Measurements from ENCODE around the gene COL6A1. TPM values are rescaled to one million over a fixed set of nuclear protein-coding genes. Genes with fewer than 3 reads are reported as not detected.

Gene COL6A1
- total RNA-seq, 2 experiments from 2014 or later: not detected

- intact Hi-C loops (cut with micrococcal nuclease; ENCODE audit: unreplicated experiment): no loop called here
- DNase-seq (ENCODE audit: low spot score): no peak
- no peaks in the 10 kb centered on the region for H3K36me3 ChIP-seq (ENCODE audit: insufficient read depth, low read length)
- H3K4me1 ChIP-seq (ENCODE audit: insufficient read depth, low read length, poor library complexity, severe bottlenecking): no peaks in the 10 kb centered on the region
- no peak for TF ChIP-seq EZH2phosphoT487 (IDR thresholded peaks at IDR 0.05; ENCODE audit: borderline replicate concordance, low read depth, low read length)
- no peak for TF ChIP-seq CTCF (conservative IDR thresholded peaks at IDR 0.05; ENCODE audit: low read length)
- no peak overlapping the region for H3K27ac ChIP-seq (ENCODE audit: low read depth, low read length, poor library complexity, severe bottlenecking)
- H3K9me2 ChIP-seq (ENCODE audit: insufficient read depth, low read length): no peaks in the 10 kb centered on the region
- H3K79me2 ChIP-seq (ENCODE audit: insufficient read depth, low read depth, low read length): no peaks in the 10 kb centered on the region
- BruUV-seq (replicated peaks): no TSS peak
- no peak overlapping the region for H2AFZ ChIP-seq (ENCODE audit: low read length)
- H3K4me3 ChIP-seq (ENCODE audit: low read depth, low read length, poor library complexity, severe bottlenecking): no peak overlapping the region
- no peaks in the 10 kb centered on the region for H3K9me3 ChIP-seq (ENCODE audit: low read length)
- CTCF ChIA-PET (ENCODE audit: unreplicated experiment): no interaction called here
- POLR2A ChIA-PET: no interaction called here
- no peaks in the 10 kb centered on the region for H4K20me1 ChIP-seq (ENCODE audit: insufficient read depth, low read length)
- no peak overlapping the region for H3K4me2 ChIP-seq (ENCODE audit: low read length)
These were observed 655 bp downstream of the COL6A1 start for GRCh38 chr21:45982092-45982757.

GRCh38 chr21:45982758-45983648 is 1.4 kb downstream of the COL6A1 start:
- Histone ChIP-seq H2AFZ (ENCODE audit: low read length) (no peak overlapping the region), H3K79me2 (ENCODE audit: insufficient read depth, low read depth, low read length) (no peaks in the 10 kb centered on the region), H3K27ac (ENCODE audit: low read depth, low read length, poor library complexity, severe bottlenecking) (no peak overlapping the region), H3K9me2 (ENCODE audit: insufficient read depth, low read length) (no peaks in the 10 kb centered on the region), H3K4me1 (ENCODE audit: insufficient read depth, low read length, poor library complexity, severe bottlenecking) (no peaks in the 10 kb centered on the region), H3K4me3 (ENCODE audit: low read depth, low read length, poor library complexity, severe bottlenecking) (no peak overlapping the region), H4K20me1 (ENCODE audit: insufficient read depth, low read length) (no peaks in the 10 kb centered on the region), H3K9me3 (ENCODE audit: low read length) (no peaks in the 10 kb centered on the region), H3K4me2 (ENCODE audit: low read length) (no peak overlapping the region), H3K36me3 (ENCODE audit: insufficient read depth, low read length) (no peaks in the 10 kb centered on the region)
- TF ChIP-seq EZH2phosphoT487 (IDR thresholded peaks at IDR 0.05; ENCODE audit: borderline replicate concordance, low read depth, low read length) (no peak), CTCF (conservative IDR thresholded peaks at IDR 0.05; ENCODE audit: low read length) (no peak)
- no peak for DNase-seq (ENCODE audit: low spot score)
- CTCF ChIA-PET (ENCODE audit: unreplicated experiment): no interaction called here
- intact Hi-C loops (cut with micrococcal nuclease; ENCODE audit: unreplicated experiment): no loop called here
- BruUV-seq (replicated peaks): no TSS peak
- POLR2A ChIA-PET: no interaction called here

- no peaks in the 10 kb centered on the region for H3K79me2 ChIP-seq (ENCODE audit: insufficient read depth, low read depth, low read length)
- no peaks in the 10 kb centered on the region for H3K4me1 ChIP-seq (ENCODE audit: insufficient read depth, low read length, poor library complexity, severe bottlenecking)
- no peak for DNase-seq (ENCODE audit: low spot score)
- H3K36me3 ChIP-seq (ENCODE audit: insufficient read depth, low read length): no peaks in the 10 kb centered on the region
- TF ChIP-seq EZH2phosphoT487 (IDR thresholded peaks at IDR 0.05; ENCODE audit: borderline replicate concordance, low read depth, low read length): no peak
- no peak for TF ChIP-seq CTCF (conservative IDR thresholded peaks at IDR 0.05; ENCODE audit: low read length)
- CTCF ChIA-PET (ENCODE audit: unreplicated experiment): no interaction called here
- H4K20me1 ChIP-seq (ENCODE audit: insufficient read depth, low read length): no peaks in the 10 kb centered on the region
- no TSS peak for BruUV-seq (replicated peaks)
- H3K27ac ChIP-seq (ENCODE audit: low read depth, low read length, poor library complexity, severe bottlenecking): no peak overlapping the region
- POLR2A ChIA-PET: no interaction called here
- no peaks in the 10 kb centered on the region for H3K9me2 ChIP-seq (ENCODE audit: insufficient read depth, low read length)
- intact Hi-C loops (cut with micrococcal nuclease; ENCODE audit: unreplicated experiment): no loop called here
- no peak overlapping the region for H3K4me2 ChIP-seq (ENCODE audit: low read length)
- H2AFZ ChIP-seq (ENCODE audit: low read length): no peak overlapping the region
- H3K4me3 ChIP-seq (ENCODE audit: low read depth, low read length, poor library complexity, severe bottlenecking): no peak overlapping the region
- no peaks in the 10 kb centered on the region for H3K9me3 ChIP-seq (ENCODE audit: low read length)
These were observed 2.0 kb downstream of the COL6A1 start for GRCh38 chr21:45983649-45983965.
